Thymus (tissue), 11 donors: Measurements from ENCODE around the gene BCO1. TPM values are rescaled to one million over a fixed set of nuclear protein-coding genes. Genes with fewer than 3 reads are reported as not detected.

Experiments
- DNase-seq, 9 donors: peaks; one replicate each; pipeline ENCODE4 v3.0.0-alpha.2; 2013; ENCODE audit warnings: low spot score in 9 of 9, low read depth in 6 of 9, missing footprints in 1 of 9
- H3K27ac ChIP-seq, 2 donors: one replicate each; pipeline ENCODE4 v1.5.1; 2013; ENCODE audit warnings: control low read depth in 1 of 2, low read depth in 1 of 2, low read length in 1 of 2, mild to moderate bottlenecking in 1 of 2, moderate library complexity in 1 of 2
- H3K27me3 ChIP-seq, 2 donors: one replicate each; pipeline ENCODE4 v1.5.1; 2013; ENCODE audit warnings: low read length in 1 of 2; ENCODE audit not compliant: control insufficient read depth in 2 of 2, insufficient read depth in 1 of 2
- H3K36me3 ChIP-seq, 2 donors: one replicate each; pipeline ENCODE4 v1.5.1; 2013; ENCODE audit warnings: low read length in 1 of 2, mild to moderate bottlenecking in 1 of 2, moderate library complexity in 1 of 2; ENCODE audit not compliant: control insufficient read depth in 2 of 2, insufficient read depth in 2 of 2
- H3K4me1 ChIP-seq, 2 donors: one replicate each; pipeline ENCODE4 v1.5.1; 2013; ENCODE audit warnings: low read length in 2 of 2; ENCODE audit not compliant: control insufficient read depth in 2 of 2, insufficient read depth in 2 of 2
- H3K4me3 ChIP-seq, 2 donors: one replicate each; pipeline ENCODE4 v1.5.1; 2013; ENCODE audit warnings: low read length in 2 of 2, control low read depth in 1 of 2, mild to moderate bottlenecking in 1 of 2
- H3K9me3 ChIP-seq, 2 donors: one replicate each; pipeline ENCODE4 v1.5.1; 2013; ENCODE audit warnings: low read length in 1 of 2, mild to moderate bottlenecking in 1 of 2; ENCODE audit not compliant: control insufficient read depth in 2 of 2, insufficient read depth in 1 of 2
- WGBS: extraction: QIAGEN DNeasy Blood & Tissue Kit; methylation state at CpG from one replicate; pipeline ENCODE4 v1.1.7; 2013; 5-methylcytosine and 5-hydroxymethylcytosine counted together
- polyA plus RNA-seq: library from polyadenylated mRNA; stranded (reverse); fragments of 200-250 nt; gene quantifications from one replicate; pipeline ENCODE4 v1.2.3, GENCODE V29; 2013
- total RNA-seq: library from RNA; stranded (reverse); fragments of 120-200 nt; gene quantifications from one replicate; pipeline ENCODE4 v1.2.4, GENCODE V29; 2013
- donor health status: healthy.

Gene BCO1
- total and polyA plus RNA-seq, 2 donors, result 0.14 to 1.2 TPM

DNA sequence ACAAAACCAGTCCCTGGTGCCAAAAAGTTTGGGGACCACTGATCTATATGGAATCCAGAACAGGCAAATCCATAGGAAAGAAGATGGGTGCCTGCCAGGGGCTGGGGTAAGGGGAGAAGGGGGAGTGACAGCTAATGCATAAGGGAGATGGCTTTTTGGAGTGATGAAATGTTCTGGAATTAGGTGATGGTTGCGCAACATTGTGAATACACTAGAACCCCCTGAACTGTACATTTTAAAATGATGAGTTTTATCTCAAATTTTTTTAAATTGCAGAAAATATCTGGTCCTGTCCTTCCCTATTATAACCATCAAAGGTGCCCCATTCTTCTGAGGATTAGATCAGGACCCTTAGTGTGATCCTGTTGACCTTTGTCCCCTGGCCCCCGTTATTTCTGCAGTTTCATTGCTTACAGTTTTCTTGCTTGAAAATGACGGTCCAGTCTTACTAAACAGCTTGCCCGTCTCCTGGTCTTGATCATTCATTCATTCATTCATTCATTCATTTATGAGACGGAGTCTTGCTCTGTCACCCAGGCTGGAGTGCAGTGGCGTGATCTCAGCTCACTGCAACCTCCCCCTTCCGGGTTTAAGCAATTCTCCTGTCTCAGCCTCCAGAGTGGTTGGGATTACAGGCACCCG is 4.6 kb downstream of the BCO1 start:
- Histone ChIP-seq H3K4me1 (no peaks in the 10 kb centered on the region), H3K9me3 (no peaks in the 10 kb centered on the region), H3K27me3 (no peaks in the 10 kb centered on the region), H3K27ac (no peak overlapping the region), H3K36me3 (no peaks in the 10 kb centered on the region), H3K4me3 (no peak overlapping the region)
- DNase-seq, result no peak
- WGBS, result 97% methylated on average over 8 of the region's 8 CpGs

DNA sequence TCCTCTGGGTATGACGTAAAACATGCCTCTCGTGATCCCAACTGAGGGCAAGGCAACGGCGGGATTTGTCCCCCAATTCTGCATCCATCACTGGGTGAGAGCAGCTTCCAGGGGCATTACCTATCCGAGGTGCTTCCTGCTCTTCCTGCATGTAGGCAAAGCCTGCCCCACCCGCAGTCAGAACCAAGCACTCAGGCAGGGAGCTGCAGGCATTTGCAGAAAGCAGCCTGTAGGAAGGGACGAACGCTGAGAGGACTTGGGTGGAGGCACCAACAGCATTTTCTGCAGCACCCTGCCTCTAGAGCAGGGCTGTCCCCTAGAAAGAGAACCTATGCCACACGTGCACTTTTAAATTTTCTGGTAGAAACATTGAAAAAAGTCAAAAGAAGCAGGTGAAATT is 5.5 kb downstream of the BCO1 start:
- Histone ChIP-seq H3K4me1 (no peaks in the 10 kb centered on the region), H3K9me3 (no peaks in the 10 kb centered on the region), H3K27ac (no peak overlapping the region), H3K4me3 (no peak overlapping the region), H3K27me3 (no peaks in the 10 kb centered on the region), H3K36me3 (no peaks in the 10 kb centered on the region)
- DNase-seq, result no peak
- WGBS, result 72% methylated on average over 9 of the region's 9 CpGs

DNA sequence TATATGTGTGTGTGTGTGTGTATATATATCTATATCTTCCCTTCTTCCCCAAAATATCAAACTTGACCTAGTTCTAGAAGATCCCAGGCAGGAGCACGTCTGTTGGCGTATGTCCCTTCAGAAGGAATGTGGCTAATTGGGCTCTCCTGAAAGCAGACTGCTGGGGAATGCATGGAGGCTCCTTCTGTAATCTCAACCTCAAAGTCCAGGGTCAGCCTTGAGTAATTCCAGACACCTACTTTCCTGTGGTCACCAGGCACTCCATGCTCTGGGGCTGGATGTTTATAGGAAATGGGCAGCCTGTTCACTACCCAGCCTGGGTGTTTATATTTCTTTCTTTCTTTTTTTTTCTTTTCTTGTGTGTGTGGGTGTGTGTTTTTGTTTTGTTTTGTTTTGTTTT is 13.4 kb downstream of the BCO1 start:
- 95% methylated on average over 2 of the region's 2 CpGs for WGBS
- Histone ChIP-seq H3K9me3 (no peaks in the 10 kb centered on the region), H3K27me3 (no peaks in the 10 kb centered on the region), H3K27ac (no peak overlapping the region), H3K36me3 (no peaks in the 10 kb centered on the region), H3K4me1 (no peaks in the 10 kb centered on the region), H3K4me3 (no peak overlapping the region)
- DNase-seq, result no peak

DNA sequence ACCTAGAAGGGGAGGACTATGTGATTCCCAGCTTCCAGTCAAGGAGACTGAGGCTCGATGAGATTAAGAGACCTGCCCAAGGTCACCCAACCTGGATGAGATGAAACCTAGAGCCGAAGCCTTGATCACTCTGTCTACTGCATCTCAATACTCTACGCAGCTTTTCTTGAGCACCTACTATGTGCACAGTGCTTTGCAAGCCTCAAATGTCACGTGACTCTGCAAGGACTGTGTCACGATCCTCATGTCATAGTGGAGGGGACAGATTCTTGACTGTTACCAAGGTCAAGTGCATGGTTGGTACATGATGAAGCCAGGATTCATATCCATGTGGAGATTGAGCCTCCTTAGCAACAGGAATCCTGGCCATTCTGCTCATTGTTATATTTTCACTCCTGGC is 14.7 kb downstream of the BCO1 start:
- Histone ChIP-seq H3K9me3 (no peaks in the 10 kb centered on the region), H3K27ac (no peak overlapping the region), H3K27me3 (no peaks in the 10 kb centered on the region), H3K4me1 (no peaks in the 10 kb centered on the region), H3K4me3 (no peak overlapping the region), H3K36me3 (no peaks in the 10 kb centered on the region)
- 94% methylated on average over 5 of the region's 5 CpGs for WGBS
- no peak for DNase-seq

DNA sequence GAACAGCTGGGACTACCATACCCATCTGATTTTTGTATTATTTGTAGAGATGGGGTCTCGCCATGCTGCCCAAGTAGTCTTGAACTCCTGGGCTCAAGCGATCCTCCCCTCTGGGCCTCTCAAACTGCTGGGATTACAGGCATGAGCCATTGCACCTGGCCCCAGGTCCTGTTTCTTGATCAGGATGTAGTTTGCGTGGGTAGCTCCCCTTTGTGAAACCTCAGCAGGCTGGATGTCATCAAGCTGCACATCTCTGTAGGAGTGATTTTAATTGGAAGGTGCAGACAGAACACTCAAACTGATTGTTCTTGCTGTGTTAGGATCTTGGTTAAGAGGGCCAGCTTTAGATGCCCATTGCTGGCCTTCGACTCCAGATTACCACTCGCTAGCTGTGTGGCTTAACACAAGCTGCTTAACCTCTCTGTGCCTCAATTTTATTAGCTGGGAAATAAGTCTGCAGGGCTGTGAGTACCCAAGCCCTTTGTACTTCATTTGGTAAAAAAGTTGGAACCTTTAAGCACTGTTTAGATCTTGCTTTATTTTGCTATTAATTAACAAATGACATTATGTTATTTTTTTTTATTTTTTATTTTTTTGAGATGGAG is 16.5 kb downstream of the BCO1 start:
- H3K27ac ChIP-seq, result no peak overlapping the region
- DNase-seq, result no peak
- H3K36me3 ChIP-seq, result no peaks in the 10 kb centered on the region
- 98% methylated on average over 5 of the region's 5 CpGs for WGBS
- no peaks in the 10 kb centered on the region for H3K4me1 ChIP-seq
- H3K27me3 ChIP-seq, result no peaks in the 10 kb centered on the region
- no peak overlapping the region for H3K4me3 ChIP-seq
- no peaks in the 10 kb centered on the region for H3K9me3 ChIP-seq

DNA sequence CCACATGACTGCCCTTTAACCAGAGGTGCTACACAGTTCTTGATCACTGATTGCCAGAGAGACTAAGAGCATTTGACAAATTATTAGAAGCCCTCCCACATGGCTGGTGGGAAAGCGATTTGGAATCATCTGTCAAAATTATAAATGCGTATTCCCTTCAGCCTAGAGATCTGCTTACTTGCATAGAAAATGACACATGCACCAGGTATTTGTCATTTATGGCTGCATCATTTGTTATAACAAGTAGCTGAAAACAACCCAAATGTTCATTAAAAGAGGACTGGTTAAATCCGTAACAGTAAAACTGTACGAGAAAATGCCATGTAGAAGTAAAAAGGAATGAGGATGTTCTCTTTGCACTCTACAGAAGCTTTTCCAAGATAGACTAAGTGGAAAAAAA is 21.4 kb downstream of the BCO1 start:
- DNase-seq, result no peak
- Histone ChIP-seq H3K4me1 (no peaks in the 10 kb centered on the region), H3K27ac (no peak overlapping the region), H3K4me3 (no peak overlapping the region), H3K9me3 (no peaks in the 10 kb centered on the region), H3K27me3 (no peaks in the 10 kb centered on the region), H3K36me3 (no peaks in the 10 kb centered on the region)
- WGBS, result 97% methylated on average over 4 of the region's 4 CpGs

DNA sequence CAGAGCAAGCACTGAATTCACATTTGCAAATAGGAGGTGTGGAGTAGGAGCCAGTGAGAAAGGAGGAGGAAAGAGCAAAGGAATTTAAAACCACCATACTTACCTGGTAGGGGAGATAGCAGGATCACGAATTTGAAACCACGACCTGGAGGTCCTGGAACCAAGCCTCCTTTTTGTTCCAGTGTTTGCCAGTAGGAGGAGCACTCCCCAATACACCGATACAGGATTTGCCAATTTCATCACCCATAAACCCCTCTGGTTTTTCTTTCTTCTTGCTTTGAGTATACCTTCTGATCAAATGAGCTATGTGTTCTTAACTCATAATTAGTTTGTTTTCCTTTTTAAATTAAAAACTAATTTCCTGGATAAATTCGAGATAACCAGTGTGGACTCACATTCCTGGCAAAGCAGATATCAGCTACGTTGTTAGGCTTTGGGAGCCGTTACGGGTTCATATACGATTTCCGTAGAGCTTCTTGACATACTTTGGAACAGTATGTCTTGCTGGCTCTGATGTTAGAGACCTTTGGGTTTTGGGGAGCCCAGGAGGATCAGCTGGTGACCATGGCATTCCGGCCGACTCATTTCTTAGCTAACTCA is 22.7 kb downstream of the BCO1 start:
- Histone ChIP-seq H3K4me3 (no peak overlapping the region), H3K36me3 (no peaks in the 10 kb centered on the region), H3K27me3 (no peaks in the 10 kb centered on the region), H3K4me1 (no peaks in the 10 kb centered on the region), H3K27ac (no peak overlapping the region), H3K9me3 (no peaks in the 10 kb centered on the region)
- 82% methylated on average over 11 of the region's 11 CpGs for WGBS
- DNase-seq, result peak in 1 of 9 donors; percentile 18

DNA sequence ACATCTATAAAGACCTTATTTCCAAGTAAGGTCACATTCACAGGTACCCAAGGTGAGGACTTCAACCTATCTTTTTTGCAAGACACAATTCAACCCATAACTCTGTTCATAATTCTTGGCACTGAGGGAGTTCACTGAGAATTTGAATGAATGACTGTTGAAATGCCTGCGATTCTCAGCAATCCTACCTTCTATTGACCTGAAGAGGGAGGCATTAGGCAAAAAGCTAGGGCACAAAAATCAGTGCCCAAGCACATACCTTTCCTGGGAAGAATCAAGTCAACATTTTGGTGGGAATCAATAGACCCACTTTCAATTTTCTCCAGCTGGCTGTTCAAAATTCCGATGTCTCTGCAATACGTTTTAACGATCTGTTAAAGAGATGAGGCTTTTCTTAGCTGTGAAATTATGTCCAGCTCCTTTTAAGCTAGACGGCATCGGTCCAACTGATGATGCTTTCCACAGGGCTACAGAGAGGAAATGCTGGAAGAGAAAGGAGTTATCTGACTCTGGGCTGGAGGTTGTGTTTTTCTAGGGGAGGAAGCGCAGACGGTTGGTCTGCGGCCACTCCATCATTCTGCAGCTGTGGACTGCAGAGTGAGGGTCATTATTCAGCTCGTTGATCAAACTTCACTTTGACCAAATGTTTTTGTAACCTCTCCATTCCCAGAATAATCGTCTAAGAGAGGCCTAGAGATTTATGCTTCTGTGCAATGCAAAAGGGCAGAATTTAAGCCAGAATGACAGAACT is 25.2 kb downstream of the BCO1 start:
- DNase-seq, result no peak
- Histone ChIP-seq H3K4me3 (no peak overlapping the region), H3K4me1 (peaks cover 0 to 5% of the 10 kb centered on the region in 2 donors), H3K27me3 (no peaks in the 10 kb centered on the region), H3K9me3 (no peaks in the 10 kb centered on the region), H3K36me3 (no peaks in the 10 kb centered on the region), H3K27ac (no peak overlapping the region)
- WGBS, result 76% methylated on average over 11 of the region's 11 CpGs

DNA sequence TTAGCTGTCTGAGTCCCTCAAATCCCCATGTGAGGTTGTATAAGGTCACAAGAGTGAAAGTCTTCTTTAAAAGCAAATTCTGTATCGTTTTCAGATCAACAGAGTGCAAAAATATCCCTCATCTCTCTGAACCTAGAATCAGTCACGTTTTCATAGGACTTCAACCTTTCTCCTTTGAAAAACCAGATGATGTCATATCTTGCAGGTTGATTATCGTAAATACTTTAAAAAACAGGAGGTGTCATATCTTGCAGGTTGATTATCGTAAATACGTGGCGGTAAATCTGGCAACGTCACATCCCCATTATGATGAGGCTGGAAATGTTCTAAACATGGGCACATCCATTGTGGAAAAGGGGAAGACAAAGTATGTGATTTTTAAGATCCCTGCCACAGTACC is 25.9 kb downstream of the BCO1 start:
- WGBS, result 94% methylated on average over 7 of the region's 7 CpGs
- no peak overlapping the region for H3K27ac ChIP-seq
- H3K4me1 ChIP-seq, result peaks cover 0 to 5% of the 10 kb centered on the region in 2 donors
- H3K4me3 ChIP-seq, result no peak overlapping the region
- H3K27me3 ChIP-seq, result no peaks in the 10 kb centered on the region
- no peaks in the 10 kb centered on the region for H3K9me3 ChIP-seq
- no peaks in the 10 kb centered on the region for H3K36me3 ChIP-seq
- DNase-seq, result no peak
